ENCODE measurements around the gene ATG7.

Gene ATG7

DNA sequence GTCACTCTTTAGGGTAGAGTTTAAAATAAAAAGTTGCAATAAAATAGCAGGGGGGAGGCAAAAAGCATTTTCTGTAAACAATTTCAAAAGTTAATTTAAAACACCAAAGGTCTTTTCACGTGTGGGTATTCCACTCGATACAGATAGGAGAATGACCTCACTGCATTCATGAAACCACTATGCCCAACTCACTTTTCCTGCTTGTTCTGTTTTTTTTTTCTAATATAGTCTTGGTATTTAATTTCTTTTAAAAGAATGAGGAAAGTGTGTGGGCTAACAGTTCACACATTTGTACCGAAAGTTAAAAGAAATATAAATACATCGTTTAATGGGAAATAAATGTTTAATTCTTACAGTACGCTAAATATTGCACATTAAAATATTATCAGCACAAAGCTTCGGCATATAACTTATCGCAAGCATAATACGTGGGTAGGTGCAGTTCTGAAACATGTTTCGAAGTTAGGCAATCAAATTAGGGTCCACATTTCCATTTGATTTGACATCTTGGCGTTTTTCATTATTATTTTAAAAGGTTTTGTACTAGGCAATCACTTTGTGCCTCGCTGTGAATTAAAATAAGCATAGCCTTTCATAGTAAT, 330.1 kb downstream of the ATG7 start:
- DNase-seq = no peak

DNA sequence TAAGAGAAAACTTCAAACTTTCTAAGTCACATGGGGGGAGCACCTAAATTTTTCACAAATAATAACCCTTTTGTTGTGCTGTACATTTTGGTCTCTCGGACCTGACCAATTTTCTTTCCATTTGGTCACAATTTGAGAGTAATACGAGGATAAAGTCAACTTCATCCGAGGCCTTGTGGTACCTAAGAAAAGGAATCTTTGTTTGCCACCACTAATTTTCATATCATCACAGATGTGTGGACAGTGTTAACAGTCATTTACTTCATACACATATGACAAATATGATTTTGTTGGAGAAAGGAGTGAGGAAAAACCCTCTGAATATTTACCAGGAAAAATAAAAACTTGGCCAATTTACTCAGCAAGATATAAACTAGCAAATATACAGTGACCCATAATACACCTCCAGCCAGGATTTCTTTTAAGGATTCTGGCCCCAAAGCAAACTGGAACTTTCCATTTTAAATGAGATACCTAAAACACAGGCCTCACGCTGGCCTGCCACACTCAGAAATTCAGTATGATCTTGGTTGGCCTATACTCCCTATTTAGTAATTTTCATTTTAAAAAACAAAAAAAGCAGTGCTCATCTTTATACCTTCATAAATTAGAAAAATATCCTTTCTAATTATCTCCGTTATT, 330.8 kb downstream of the ATG7 start:
- no peak for DNase-seq

DNA sequence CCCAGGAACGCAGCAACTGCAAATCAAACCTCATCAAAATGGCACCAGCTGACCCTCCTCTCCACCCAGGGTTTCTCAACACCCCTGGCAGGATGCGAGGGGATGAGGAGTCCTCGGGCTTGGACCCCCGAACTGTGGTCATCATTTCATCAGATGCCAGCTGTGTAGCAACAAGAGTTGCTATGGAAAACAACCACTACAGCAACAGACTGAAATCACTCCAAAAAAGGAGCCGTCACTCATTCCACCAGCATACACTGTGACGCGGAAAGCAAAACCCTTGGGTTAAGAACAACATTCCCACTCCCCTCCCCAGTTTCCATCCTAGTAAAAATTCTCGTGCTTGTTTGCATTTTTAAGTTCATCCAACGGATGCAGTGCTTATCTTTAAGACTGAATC, 331.4 kb downstream of the ATG7 start:
- no peak for DNase-seq

DNA sequence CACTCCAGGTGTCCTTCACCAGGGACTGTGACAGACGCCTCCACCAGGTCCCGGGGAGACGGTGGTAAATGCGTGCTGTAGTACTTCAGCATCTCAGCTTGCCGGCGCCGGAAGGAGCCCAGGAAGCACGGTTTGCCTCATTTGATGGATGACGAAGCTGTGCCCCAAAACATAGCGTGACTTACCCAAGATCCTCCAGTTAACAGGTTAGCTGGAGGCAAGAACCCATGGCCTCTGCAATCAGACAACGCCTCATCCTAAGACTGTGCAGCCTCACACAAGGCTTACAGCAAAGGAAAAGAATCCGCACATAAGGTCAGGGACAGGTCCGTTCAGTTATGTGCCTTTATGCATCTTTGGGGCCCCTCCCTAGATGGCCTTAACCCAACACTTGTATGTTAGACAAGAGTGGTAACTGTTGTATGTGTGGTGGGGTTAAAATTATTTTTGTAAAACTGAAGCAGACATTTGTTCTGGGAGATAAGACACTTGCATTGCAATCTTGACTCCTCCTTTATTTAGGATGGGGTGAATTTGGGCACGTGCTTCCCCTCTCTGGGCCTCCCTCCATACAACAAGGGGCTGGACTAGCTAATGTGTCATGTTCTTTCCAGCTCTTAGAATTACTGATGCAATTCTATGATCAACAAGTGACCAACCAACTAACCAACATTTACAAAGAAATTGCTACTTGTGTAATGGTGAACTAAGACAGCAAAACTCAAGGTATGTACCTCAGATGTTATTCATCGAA, 332.1 kb downstream of the ATG7 start:
- DNase-seq = no peak

DNA sequence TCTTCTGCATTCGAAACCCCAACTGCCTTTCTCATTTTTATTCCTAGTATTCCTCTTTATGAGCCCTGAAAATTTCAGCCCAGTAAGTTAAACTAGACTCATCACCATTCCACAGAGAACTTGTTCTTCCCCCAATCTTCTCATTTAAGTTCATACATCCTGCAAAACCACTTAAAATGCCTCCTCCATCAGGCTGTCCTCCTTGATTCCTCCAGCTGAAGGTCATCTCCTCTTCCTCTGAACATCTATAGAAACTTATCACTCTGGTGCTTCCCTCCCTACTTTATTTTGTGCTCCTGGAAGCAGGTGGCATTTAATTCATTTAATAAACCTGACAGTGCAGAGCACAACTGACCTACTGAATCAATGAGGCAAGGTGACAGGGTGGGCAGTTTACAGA, 333.2 kb downstream of the ATG7 start:
- DNase-seq = no peak

DNA sequence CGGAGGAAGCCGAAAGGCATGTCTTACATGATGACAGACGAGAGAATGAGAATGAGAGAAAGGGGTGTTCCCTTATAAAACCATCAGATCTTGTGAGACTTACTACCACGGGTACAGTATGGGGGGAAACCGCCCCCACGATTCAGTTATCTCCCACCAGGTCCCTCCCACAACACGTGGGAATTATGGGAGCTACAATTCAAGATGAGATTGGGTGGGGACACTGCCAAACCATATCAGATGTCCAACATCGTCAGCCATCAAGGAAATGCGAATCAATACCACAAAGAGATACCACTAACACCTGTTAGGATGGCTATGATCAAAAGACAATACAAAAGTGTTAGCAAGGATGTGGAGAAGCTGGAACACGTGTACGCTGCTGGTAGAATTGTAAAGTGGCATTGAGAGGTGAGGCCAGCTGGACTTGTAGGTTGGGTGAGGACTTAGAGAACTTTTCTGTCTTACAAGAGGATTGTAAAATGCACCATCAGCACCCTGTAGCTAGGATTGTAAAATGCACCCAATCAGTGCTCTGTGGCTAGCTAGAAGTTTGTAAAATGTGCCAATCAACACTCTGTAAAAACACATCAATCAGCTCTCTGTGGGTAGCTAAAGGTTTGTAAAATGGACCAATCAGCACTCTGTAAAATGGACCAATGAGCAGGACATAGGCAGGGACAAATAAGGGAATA, 334.0 kb downstream of the ATG7 start:
- no peak for DNase-seq

DNA sequence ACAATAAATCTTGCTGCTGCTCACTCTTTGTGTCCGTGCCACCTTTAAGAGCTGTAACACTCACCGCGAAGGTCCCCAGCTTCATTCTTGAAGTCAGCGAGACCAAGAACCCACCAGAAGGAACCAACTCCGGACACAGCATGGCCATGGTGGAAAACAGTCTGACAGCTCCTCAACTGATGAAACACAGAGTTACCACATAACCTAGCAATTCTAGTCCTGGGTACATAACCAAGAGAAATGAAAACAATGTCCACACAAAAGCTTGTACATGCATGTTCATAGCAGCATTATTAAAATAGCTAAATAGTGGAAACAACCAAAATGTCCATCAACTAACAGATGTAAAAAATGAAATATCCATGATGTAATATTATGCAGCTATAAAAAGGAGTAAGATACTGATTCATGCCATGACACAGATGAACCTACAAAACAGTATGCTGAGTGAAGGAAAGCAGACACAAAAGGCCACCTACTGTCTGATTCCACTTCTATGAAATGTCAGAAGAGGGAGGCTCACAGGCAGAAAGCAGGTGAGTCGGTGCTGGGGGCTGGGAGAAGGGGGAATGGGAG, 334.8 kb downstream of the ATG7 start:
- DNase-seq = no peak
